ENCODE measurements around the gene RNF141.

The RNF141 gene

GRCh38 chr11:10572533-10572932 lies 31.5 kb upstream of the RNF141 start:
- TF ChIP-seq, protein P1, sequence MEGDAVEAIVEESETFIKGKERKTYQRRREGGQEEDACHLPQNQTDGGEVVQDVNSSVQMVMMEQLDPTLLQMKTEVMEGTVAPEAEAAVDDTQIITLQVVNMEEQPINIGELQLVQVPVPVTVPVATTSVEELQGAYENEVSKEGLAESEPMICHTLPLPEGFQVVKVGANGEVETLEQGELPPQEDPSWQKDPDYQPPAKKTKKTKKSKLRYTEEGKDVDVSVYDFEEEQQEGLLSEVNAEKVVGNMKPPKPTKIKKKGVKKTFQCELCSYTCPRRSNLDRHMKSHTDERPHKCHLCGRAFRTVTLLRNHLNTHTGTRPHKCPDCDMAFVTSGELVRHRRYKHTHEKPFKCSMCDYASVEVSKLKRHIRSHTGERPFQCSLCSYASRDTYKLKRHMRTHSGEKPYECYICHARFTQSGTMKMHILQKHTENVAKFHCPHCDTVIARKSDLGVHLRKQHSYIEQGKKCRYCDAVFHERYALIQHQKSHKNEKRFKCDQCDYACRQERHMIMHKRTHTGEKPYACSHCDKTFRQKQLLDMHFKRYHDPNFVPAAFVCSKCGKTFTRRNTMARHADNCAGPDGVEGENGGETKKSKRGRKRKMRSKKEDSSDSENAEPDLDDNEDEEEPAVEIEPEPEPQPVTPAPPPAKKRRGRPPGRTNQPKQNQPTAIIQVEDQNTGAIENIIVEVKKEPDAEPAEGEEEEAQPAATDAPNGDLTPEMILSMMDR (conservative IDR thresholded peaks at IDR 0.05; ENCODE audit: low read depth, low read length): no peak
- no peak overlapping the region for H3K4me3 ChIP-seq (ENCODE audit: low read length)
- DNase-seq (ENCODE audit: low read depth): no peak

DNA sequence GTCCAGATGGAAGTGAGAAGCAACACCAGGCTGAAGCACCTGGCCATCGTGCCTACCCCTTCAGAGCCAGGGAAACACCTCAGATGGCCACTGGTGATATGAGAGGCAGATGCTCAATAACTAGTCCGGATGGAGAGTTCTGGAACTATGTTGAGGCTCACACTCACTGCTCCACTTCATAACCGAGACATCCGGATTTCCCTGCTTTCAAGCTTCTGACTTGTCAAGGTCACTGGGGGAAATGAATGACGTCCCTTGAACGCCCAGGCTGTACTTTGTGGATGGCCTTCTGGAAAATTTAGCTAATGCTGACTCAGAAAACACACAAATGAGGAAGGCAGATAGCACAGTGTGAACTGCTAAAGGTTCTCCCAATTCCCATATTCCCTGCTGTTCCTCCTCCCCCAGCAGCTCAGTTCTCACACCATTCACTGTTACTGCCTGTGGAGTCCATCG lies 27.5 kb upstream of the RNF141 start, which contains the start of gene LYVE1:
LYVE1 (minus strand) TSS at position 180 of the 456 bp plus-strand sequence; CDS start at position 47, 133 bp downstream.
- TF ChIP-seq, protein P1 (conservative IDR thresholded peaks at IDR 0.05; ENCODE audit: low read depth, low read length): no peak
- no peak within 1 kb of the TSS for H3K4me3 ChIP-seq (ENCODE audit: low read length)
- no peak for DNase-seq (ENCODE audit: low read depth)

GRCh38 chr11:10567446-10567845 lies 26.5 kb upstream of the RNF141 start:
- DNase-seq (ENCODE audit: low read depth): no peak
- TF ChIP-seq, protein P1 (conservative IDR thresholded peaks at IDR 0.05; ENCODE audit: low read depth, low read length): no peak
- no peak overlapping the region for H3K4me3 ChIP-seq (ENCODE audit: low read length)

DNA sequence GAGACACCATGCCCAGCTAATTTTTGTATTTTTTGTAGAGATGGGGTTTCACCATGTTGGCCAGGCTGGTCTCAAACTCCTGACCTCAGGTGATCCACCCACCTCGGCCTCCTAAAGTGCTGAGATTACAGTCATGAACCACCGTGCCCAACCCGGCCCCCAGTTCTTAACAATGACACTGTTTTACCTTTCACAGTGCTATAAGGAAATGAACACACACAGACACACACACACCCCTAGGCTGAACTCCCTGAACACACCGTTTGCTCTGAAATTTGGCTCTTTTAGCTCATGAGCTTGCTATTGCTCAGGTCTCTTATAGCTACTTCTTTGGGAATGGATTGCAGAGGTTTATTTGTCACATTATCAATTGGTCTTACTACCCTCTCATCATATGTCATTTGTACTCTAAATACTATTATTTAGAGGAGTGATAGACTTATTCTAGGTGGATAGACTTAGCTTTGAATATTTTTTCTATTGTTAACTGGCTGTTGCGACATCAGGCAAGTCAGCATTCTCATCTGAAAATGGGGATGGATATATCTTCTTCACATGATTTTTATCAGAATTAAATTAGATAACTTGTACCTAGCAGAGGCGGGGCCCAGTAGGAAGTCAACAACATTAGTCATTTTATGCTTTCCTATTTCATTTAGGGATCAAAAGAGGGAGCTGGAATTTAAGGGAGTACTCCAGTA lies 25.4 kb upstream of the RNF141 start:
- no peak for DNase-seq (ENCODE audit: low read depth)
- TF ChIP-seq, protein P1 (conservative IDR thresholded peaks at IDR 0.05; ENCODE audit: low read depth, low read length): no peak
- H3K4me3 ChIP-seq (ENCODE audit: low read length): no peak overlapping the region

GRCh38 chr11:10565493-10565892 lies 24.5 kb upstream of the RNF141 start:
- H3K4me3 ChIP-seq (ENCODE audit: low read length): no peak overlapping the region
- TF ChIP-seq, protein P1 (conservative IDR thresholded peaks at IDR 0.05; ENCODE audit: low read depth, low read length): no peak
- no peak for DNase-seq (ENCODE audit: low read depth)

DNA sequence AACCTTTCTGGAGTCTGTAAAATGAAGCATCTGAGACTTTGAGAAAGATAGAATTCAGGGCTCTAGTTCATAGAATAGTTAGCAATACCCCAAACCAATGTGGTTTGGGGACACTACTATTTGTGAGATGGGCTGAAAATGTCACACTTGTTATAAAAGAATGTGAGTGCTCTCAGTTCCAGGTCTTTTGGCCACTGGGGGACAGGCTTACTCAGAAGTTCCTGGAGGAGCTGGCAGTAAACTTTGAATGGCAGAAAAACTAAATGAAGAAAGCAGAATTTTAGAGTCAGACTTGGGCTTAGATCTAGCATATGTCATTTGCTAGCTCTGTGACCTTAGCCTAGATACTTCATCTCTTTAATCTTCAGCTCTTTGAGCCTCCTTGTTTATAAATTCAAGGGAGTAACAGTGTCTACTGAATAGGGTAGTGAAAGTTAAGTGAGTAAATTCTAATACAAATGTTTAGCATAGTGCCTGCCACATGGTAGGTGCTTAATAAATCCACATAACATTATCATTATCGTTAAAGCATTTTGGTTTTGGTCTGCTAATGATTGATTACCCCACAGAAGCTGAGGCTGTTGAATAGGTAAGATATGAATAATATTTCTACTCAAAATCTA lies 23.8 kb upstream of the RNF141 start:
- TF ChIP-seq, protein P1 (conservative IDR thresholded peaks at IDR 0.05; ENCODE audit: low read depth, low read length): peak; percentile 34
- no peak for DNase-seq (ENCODE audit: low read depth)
- no peak overlapping the region for H3K4me3 ChIP-seq (ENCODE audit: low read length)

- TF ChIP-seq, protein P1 (conservative IDR thresholded peaks at IDR 0.05; ENCODE audit: low read depth, low read length): no peak
- DNase-seq (ENCODE audit: low read depth): no peak
- H3K4me3 ChIP-seq (ENCODE audit: low read length): no peak overlapping the region
Measured at GRCh38 chr11:10564030-10564429, 23.0 kb upstream of the RNF141 start.
